OCI-LY1 (cell line): Measurements from ENCODE around the gene FLVCR2.

ENCODE experiments used
- H2AFZ ChIP-seq: fragments of 200-600 bp; sonication (generic), shearing (Covaris generic); 2 replicates; pipeline ENCODE4 v1.6.0; 2014; ENCODE audit warnings: antibody characterized with exemption, mild to moderate bottlenecking, low read length
- H3F3A ChIP-seq: fragments of 200-600 bp; sonication (generic), shearing (Covaris generic); 2 replicates; pipeline ENCODE4 v1.6.0; 2014; ENCODE audit warnings: mild to moderate bottlenecking, antibody characterized with exemption, low read length, moderate library complexity; ENCODE audit not compliant: insufficient read depth
- H3K27ac ChIP-seq: fragments of 200-600 bp; sonication (generic); 2 replicates; pipeline ENCODE4 v1.5.1; 2014; ENCODE audit warnings: low read length, mixed run types, mild to moderate bottlenecking, low read depth; ENCODE audit not compliant: poor library complexity, severe bottlenecking
- H3K27me3 ChIP-seq: fragments of 200-600 bp; sonication (generic); 2 replicates; pipeline ENCODE4 v1.6.0; 2014; ENCODE audit warnings: antibody characterized with exemption, mild to moderate bottlenecking, low read length, moderate library complexity; ENCODE audit not compliant: insufficient read depth
- H3K36me3 ChIP-seq: fragments of 200-600 bp; sonication (generic); 2 replicates; pipeline ENCODE4 v1.6.1; 2014; ENCODE audit warnings: mild to moderate bottlenecking, antibody characterized with exemption, low read length, moderate library complexity, mixed read lengths; ENCODE audit not compliant: insufficient read depth
- H3K4me1 ChIP-seq: fragments of 200-600 bp; sonication (generic); 2 replicates; pipeline ENCODE4 v1.5.1; 2014; ENCODE audit warnings: mild to moderate bottlenecking, low read length, moderate library complexity; ENCODE audit not compliant: insufficient read depth, severe bottlenecking
- H3K4me2 ChIP-seq: fragments of 200-600 bp; sonication (generic), shearing (Covaris generic); 2 replicates; pipeline ENCODE4 v1.6.1; 2014; ENCODE audit warnings: low read length
- H3K4me3 ChIP-seq: fragments of 200-600 bp; sonication (generic); 2 replicates; pipeline ENCODE4 v1.5.1; 2014; ENCODE audit warnings: low read length, low read depth, mild to moderate bottlenecking, mixed read lengths; ENCODE audit not compliant: poor library complexity, severe bottlenecking
- H3K79me2 ChIP-seq: fragments of 200-600 bp; shearing (Covaris generic); 2 replicates; pipeline ENCODE4 v1.6.1; 2016; ENCODE audit warnings: mixed run types, low read length, mixed read lengths; ENCODE audit not compliant: insufficient read depth
- H3K9ac ChIP-seq: fragments of 200-600 bp; sonication (generic), shearing (Covaris generic); 2 replicates; pipeline ENCODE4 v1.6.1; 2014; ENCODE audit warnings: mild to moderate bottlenecking, low read length, mixed read lengths
- H3K9me2 ChIP-seq: fragments of 200-600 bp; sonication (generic), shearing (Covaris generic); 2 replicates; pipeline ENCODE4 v1.6.1; 2014; ENCODE audit warnings: low read depth, mild to moderate bottlenecking, low read length, mixed read lengths
- H3K9me3 ChIP-seq: fragments of 200-600 bp; shearing (Covaris generic); 2 replicates; pipeline ENCODE4 v1.6.1; 2014; ENCODE audit warnings: low read length, mixed read lengths
- H4K20me1 ChIP-seq: fragments of 200-600 bp; sonication (generic), shearing (Covaris generic); 2 replicates; pipeline ENCODE4 v1.6.0; 2016; ENCODE audit warnings: mild to moderate bottlenecking, low read length; ENCODE audit not compliant: insufficient read depth
- CTCF ChIP-seq: fragments of 200-600 bp; sonication (generic), shearing (Covaris generic); IDR thresholded peaks from 2 replicates; pipeline ENCODE4 v1.5.1; 2017; ENCODE audit warnings: mild to moderate bottlenecking, antibody characterized with exemption, low read length, moderate library complexity, mixed read lengths
- EZH2 ChIP-seq: fragments of 200-600 bp; sonication (generic), shearing (Covaris generic); IDR thresholded peaks from 2 replicates; pipeline ENCODE4 v1.8.0; 2017; ENCODE audit warnings: borderline replicate concordance, mixed run types, mild to moderate bottlenecking, antibody characterized with exemption, low read length, moderate library complexity, mixed read lengths

The FLVCR2 gene

GRCh38 chr14:75565056-75565455, 13.4 kb upstream of the FLVCR2 start:
- no peak overlapping the region for H3K9ac ChIP-seq
- H3K27ac ChIP-seq = no peak overlapping the region
- H2AFZ ChIP-seq = no peak overlapping the region
- H3K36me3 ChIP-seq = no peaks in the 10 kb centered on the region
- no peak overlapping the region for H3K4me3 ChIP-seq
- no peak for TF ChIP-seq CTCF
- TF ChIP-seq EZH2 = no peak
- no peak overlapping the region for H3K4me2 ChIP-seq
- H3K27me3 ChIP-seq = 0 out of 2 replicates have a peak, but pooled peaks cover 4% of the 10 kb centered on the region
- H3K9me2 ChIP-seq = no peaks in the 10 kb centered on the region
- H3K79me2 ChIP-seq = no peaks in the 10 kb centered on the region
- H4K20me1 ChIP-seq = no peaks in the 10 kb centered on the region
- no peaks in the 10 kb centered on the region for H3F3A ChIP-seq
- H3K9me3 ChIP-seq = no peaks in the 10 kb centered on the region
- H3K4me1 ChIP-seq = no peaks in the 10 kb centered on the region

DNA sequence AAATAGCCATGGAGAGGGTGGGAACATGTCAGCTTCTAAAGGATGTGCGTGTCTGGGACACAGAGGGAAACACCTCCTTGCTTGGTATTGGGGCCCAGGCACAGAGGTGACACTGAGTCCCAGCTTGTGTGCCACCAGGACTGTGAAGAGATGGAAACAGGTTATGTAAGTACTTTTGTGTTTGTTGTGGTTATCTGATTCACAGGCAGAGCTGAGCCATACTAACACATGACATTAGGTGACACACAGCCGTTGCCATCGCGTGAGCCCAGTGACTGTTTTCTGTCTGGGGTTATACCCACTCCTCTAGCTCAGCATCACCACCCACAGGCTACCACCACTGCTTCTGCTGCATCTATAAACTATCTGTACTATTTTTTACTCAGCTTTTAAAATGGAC, 12.1 kb upstream of the FLVCR2 start:
- H3K4me2 ChIP-seq = no peak overlapping the region
- no peaks in the 10 kb centered on the region for H3K9me3 ChIP-seq
- H3K4me3 ChIP-seq = no peak overlapping the region
- no peaks in the 10 kb centered on the region for H3K4me1 ChIP-seq
- TF ChIP-seq EZH2 (no peak), CTCF (no peak)
- no peaks in the 10 kb centered on the region for H3K9me2 ChIP-seq
- H4K20me1 ChIP-seq = no peaks in the 10 kb centered on the region
- no peak overlapping the region for H2AFZ ChIP-seq
- H3K36me3 ChIP-seq = no peaks in the 10 kb centered on the region
- H3F3A ChIP-seq = no peaks in the 10 kb centered on the region
- 0 out of 2 replicates have a peak, but pooled peaks cover 4% of the 10 kb centered on the region for H3K27me3 ChIP-seq
- no peak overlapping the region for H3K27ac ChIP-seq
- H3K79me2 ChIP-seq = no peaks in the 10 kb centered on the region
- H3K9ac ChIP-seq = no peak overlapping the region

GRCh38 chr14:75566752-75567151, 11.7 kb upstream of the FLVCR2 start:
- H3K4me1 ChIP-seq = no peaks in the 10 kb centered on the region
- no peaks in the 10 kb centered on the region for H3K9me2 ChIP-seq
- no peaks in the 10 kb centered on the region for H3K79me2 ChIP-seq
- no peaks in the 10 kb centered on the region for H3K36me3 ChIP-seq
- H3F3A ChIP-seq = no peaks in the 10 kb centered on the region
- H2AFZ ChIP-seq = no peak overlapping the region
- H3K4me3 ChIP-seq = no peak overlapping the region
- no peaks in the 10 kb centered on the region for H3K9me3 ChIP-seq
- 0 out of 2 replicates have a peak, but pooled peaks cover 4% of the 10 kb centered on the region for H3K27me3 ChIP-seq
- no peak overlapping the region for H3K4me2 ChIP-seq
- TF ChIP-seq CTCF (no peak), EZH2 (no peak)
- H3K9ac ChIP-seq = no peak overlapping the region
- no peak overlapping the region for H3K27ac ChIP-seq
- H4K20me1 ChIP-seq = no peaks in the 10 kb centered on the region
